OCI-LY3 (cell line): ENCODE measurements around the gene MSI2.

Experiments used
- CTCF ChIP-seq: fragments of 200-600, 300-600 bp; sonication (generic); IDR thresholded peaks from 2 replicates; pipeline ENCODE4 v1.5.1; 2014; ENCODE audit warnings: antibody characterized with exemption, low read length, low read depth
- EZH2phosphoT487 ChIP-seq: fragments of 200-600 bp; shearing (Covaris generic); IDR thresholded peaks from 2 replicates; pipeline ENCODE4 v1.6.1; 2018; ENCODE audit warnings: antibody characterized with exemption, mixed run types, low read depth

GRCh38 chr17:57607553-57608120 is 351.3 kb downstream of the MSI2 start:
- TF ChIP-seq CTCF: no peak
- TF ChIP-seq EZH2phosphoT487: no peak
